Urinary bladder (tissue), 4 donors: ENCODE data around the gene SPTY2D1. TPM values are rescaled to one million over a fixed set of nuclear protein-coding genes. Genes with fewer than 3 reads are reported as not detected.

ENCODE experiments used
- DNase-seq: peaks from one replicate; pipeline ENCODE4 v3.0.0-alpha.2; 2015; ENCODE audit errors: extremely low spot score
- H3K27ac ChIP-seq: one replicate; pipeline ENCODE4 v1.5.1; 2013; ENCODE audit warnings: low read depth, mild to moderate bottlenecking, moderate library complexity
- H3K36me3 ChIP-seq: one replicate; pipeline ENCODE4 v1.6.1; 2013; ENCODE audit warnings: mild to moderate bottlenecking, moderate library complexity; ENCODE audit not compliant: insufficient read depth
- H3K4me1 ChIP-seq: one replicate; pipeline ENCODE4 v1.6.1; 2013; ENCODE audit warnings: mild to moderate bottlenecking, moderate library complexity; ENCODE audit not compliant: insufficient read depth
- H3K4me3 ChIP-seq: one replicate; pipeline ENCODE4 v1.5.1; 2013; ENCODE audit warnings: low read depth, low read length
- WGBS: extraction: QIAGEN DNeasy Blood & Tissue Kit; methylation state at CpG from one replicate; pipeline ENCODE4 v1.1.7; 2013; 5-methylcytosine and 5-hydroxymethylcytosine counted together
- polyA plus RNA-seq: library from polyadenylated mRNA; stranded (reverse); fragments of 200-250 nt; gene quantifications from one replicate; pipeline ENCODE4 v1.2.3, GENCODE V29; 2013
- total RNA-seq: library from RNA; depleted of rRNA; stranded (reverse); fragments of >200 nt; gene quantifications from one replicate; pipeline ENCODE4 v1.2.3, GENCODE V29; 2014
- donor health status: healthy with polysubstance abuse.
- donor health status: healthy.

The SPTY2D1 gene
- total and polyA plus RNA-seq, 2 donors: 8.9 to 27.1 TPM

DNA sequence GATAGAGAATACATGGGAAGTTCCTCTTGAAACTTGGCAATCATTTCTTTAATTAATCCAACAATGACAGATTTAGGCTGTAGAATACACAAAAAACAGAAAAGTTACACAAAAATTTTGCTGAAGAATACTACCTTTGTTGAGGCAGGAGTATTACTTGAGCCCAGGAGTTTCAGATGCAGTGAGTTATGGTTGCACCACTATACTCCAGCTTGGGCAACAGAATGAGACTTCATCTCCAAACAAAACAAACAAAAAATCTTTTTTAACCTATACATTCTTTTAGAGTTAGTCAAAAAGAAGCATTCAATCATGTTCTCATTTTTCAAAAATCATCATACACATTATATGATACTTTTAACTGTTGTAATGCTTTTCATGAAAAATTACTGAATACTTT lies 67.7 kb downstream of the SPTY2D1 start:
- peaks cover 3% of the 10 kb centered on the region for H3K36me3 ChIP-seq
- H3K4me3 ChIP-seq: no peak overlapping the region

DNA sequence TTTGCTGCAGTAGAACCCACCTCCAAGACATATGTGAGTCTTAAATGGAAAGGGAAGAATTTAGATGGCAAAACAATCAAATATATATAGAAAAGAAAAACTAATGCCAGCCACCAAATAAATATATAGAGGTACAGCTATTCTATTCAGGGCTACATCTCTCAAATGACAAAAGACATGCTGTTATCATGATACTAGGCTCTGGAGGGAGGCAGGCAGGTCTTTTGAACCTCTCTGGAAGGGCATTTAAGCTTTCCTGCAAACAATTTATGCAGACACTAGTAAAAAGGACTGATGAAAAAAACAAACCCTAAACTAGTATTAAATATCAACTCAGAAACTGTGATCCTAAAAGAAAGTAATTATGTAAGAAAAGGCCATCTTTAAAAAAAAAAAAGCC lies 70.0 kb downstream of the SPTY2D1 start:
- Histone ChIP-seq H3K27ac (no peak overlapping the region), H3K4me3 (no peak overlapping the region), H3K36me3 (peaks cover 1% of the 10 kb centered on the region), H3K4me1 (no peaks in the 10 kb centered on the region)
- DNase-seq: no peak

More for the DNA sequence above, 67.7 kb downstream of the SPTY2D1 start:
- Histone ChIP-seq H3K4me1 (no peaks in the 10 kb centered on the region), H3K27ac (no peak overlapping the region)
- no peak for DNase-seq

DNA sequence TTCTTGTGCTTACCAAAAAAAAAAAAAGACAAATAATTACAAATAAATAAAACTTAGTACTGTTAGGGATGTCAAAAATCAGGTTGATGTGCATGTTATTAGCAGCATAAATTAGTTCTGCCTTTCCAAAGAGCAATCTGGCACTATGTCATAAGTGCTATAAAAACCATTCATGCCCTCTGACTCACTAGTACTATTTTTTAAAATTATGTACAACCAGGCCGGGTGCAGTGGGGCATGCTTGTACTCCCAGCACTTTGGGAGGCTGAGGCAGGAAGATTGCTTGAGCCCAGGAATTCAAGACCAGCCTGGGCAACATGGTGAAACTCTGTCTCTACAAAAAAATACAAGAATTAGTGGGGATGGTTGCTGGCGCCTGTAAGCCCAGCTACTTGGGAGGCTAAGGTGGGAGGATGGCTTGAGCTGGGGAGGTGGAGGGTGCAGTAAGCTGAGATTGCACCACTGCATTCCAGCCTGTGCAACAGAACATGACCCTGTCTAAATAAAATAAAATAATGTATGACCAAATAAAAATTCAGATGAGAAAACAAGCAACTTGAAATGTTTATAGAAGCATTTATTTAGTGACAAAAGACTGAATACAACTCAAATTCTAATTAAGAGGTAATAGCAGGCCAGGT lies 70.9 kb downstream of the SPTY2D1 start:
- Histone ChIP-seq H3K36me3 (peaks cover 1% of the 10 kb centered on the region), H3K4me1 (no peaks in the 10 kb centered on the region), H3K4me3 (no peak overlapping the region), H3K27ac (no peak overlapping the region)
- no peak for DNase-seq
- WGBS: 95% methylated on average over 2 of the region's 2 CpGs

Other genes with a start within 250 kb of the SPTY2D1 start
- 163 TPM for gene LDHA, start 239.8 kb downstream of the SPTY2D1 start, total RNA-seq
- 542 TPM for gene LDHA, start 239.8 kb downstream of the SPTY2D1 start, polyA plus RNA-seq
- not detected for gene LDHC, start 222.0 kb downstream of the SPTY2D1 start, total RNA-seq
- not detected for gene LDHC, start 222.0 kb downstream of the SPTY2D1 start, polyA plus RNA-seq
- gene LDHAL6A, start 178.5 kb downstream of the SPTY2D1 start, total RNA-seq: not detected
- not detected for gene LDHAL6A, start 178.5 kb downstream of the SPTY2D1 start, polyA plus RNA-seq
- gene TSG101, start 107.4 kb downstream of the SPTY2D1 start, total RNA-seq: 46.2 TPM
- gene TSG101, start 107.4 kb downstream of the SPTY2D1 start, polyA plus RNA-seq: 58.6 TPM
- 37.6 TPM for gene UEVLD, start 45.6 kb downstream of the SPTY2D1 start, total RNA-seq
- 15.2 TPM for gene UEVLD, start 45.6 kb downstream of the SPTY2D1 start, polyA plus RNA-seq
- gene MISFA, start 34.6 kb downstream of the SPTY2D1 start, total RNA-seq: 2.6 TPM
- gene MISFA, start 34.6 kb downstream of the SPTY2D1 start, polyA plus RNA-seq: 1.0 TPM
- 2.7 TPM for gene TMEM86A, start 64.4 kb upstream of the SPTY2D1 start, total RNA-seq
- gene TMEM86A, start 64.4 kb upstream of the SPTY2D1 start, polyA plus RNA-seq: 4.5 TPM
- 0.21 TPM for gene IGSF22, start 91.8 kb upstream of the SPTY2D1 start, total RNA-seq
- gene IGSF22, start 91.8 kb upstream of the SPTY2D1 start, polyA plus RNA-seq: 0.32 TPM
- 0.21 TPM for gene PTPN5, start 157.5 kb upstream of the SPTY2D1 start, total RNA-seq
- 1.3 TPM for gene PTPN5, start 157.5 kb upstream of the SPTY2D1 start, polyA plus RNA-seq